HCT116 (cell line): ENCODE data around the gene ING3. TPM values are rescaled to one million over a fixed set of nuclear protein-coding genes. Genes with fewer than 3 reads are reported as not detected.

Experiments used
- ATAC-seq: fragments of 200-7000 bp; cut with Tn5 transposase; 2 replicates; pipeline ENCODE4 v1.9.1; 2020; ENCODE audit warnings: mild to moderate bottlenecking, moderate library complexity
- BruUV-seq: library from RNA; stranded (reverse); fragments of 400-500 nt; replicated peaks from 2 replicates; lab custom pipeline; 2021; lab: Mats Ljungman, UMichigan
- CTCF ChIA-PET: fragments of 300-600 bp; sonication (Branson Sonifier 250); formaldehyde crosslinking; loops from one replicate; lab custom pipeline; 2021; ENCODE audit warnings: antibody characterized with exemption; lab: Charles Lee
- POLR2A ChIA-PET: fragments of 300-600, 350-600 bp; sonication (Branson Sonifier 250); formaldehyde crosslinking; loops from one replicate; lab custom pipeline; 2021; ENCODE audit warnings: antibody characterized with exemption; lab: Charles Lee
- RAD21 ChIA-PET, 2 experiments: fragments of 300-600 bp; sonication (Branson Sonifier 250); formaldehyde crosslinking; loops; one replicate each; lab custom pipeline; 2023; ENCODE audit warnings: low total read pairs in 2 of 2; ENCODE audit not compliant: uncharacterized antibody in 2 of 2, unreplicated experiment in 2 of 2, low non-redundant PET in 1 of 2; lab: Charles Lee
- DNase-seq: peaks from one replicate; pipeline ENCODE4 v3.0.0-alpha.2; 2010; ENCODE audit warnings: low read depth, low spot score
- H2AFZ ChIP-seq: fragments of 200-600 bp; shearing (Covaris generic), sonication (generic); 2 replicates; pipeline ENCODE4 v1.6.1; 2017; ENCODE audit warnings: low read depth, mixed run types, mixed read lengths, antibody characterized with exemption, low read length; ENCODE audit not compliant: poor library complexity, severe bottlenecking
- H3K27ac ChIP-seq: 2 replicates; pipeline ENCODE4 v1.5.1; 2012; ENCODE audit warnings: low read depth, low read length
- H3K27me3 ChIP-seq: fragments of 200-600 bp; sonication (generic); 2 replicates; pipeline ENCODE4 v1.6.1; 2016; ENCODE audit warnings: mixed run types, low read length, mixed read lengths; ENCODE audit not compliant: insufficient read depth
- H3K36me3 ChIP-seq, 2 experiments: fragments of 200-500 bp in 1 of 2; fragments of 200-600 bp in 1 of 2; sonication (Bioruptor generic) in 1 of 2; sonication (generic) in 1 of 2; 2 replicates each; pipeline versions ENCODE4 v1.5.1 to v1.6.1; 2014 to 2016; ENCODE audit warnings: low read length in 2 of 2, inconsistent platforms in 1 of 2, mixed read lengths in 1 of 2, mixed run types in 1 of 2; ENCODE audit not compliant: insufficient read depth in 2 of 2, control insufficient read depth in 1 of 2
- H3K4me1 ChIP-seq, 2 experiments: fragments of 200-600 bp in 1 of 2; sonication (generic) in 1 of 2; 2 replicates each; pipeline versions ENCODE4 v1.5.1 to v1.6.1; 2012 to 2017; ENCODE audit warnings: low read length in 2 of 2, inconsistent platforms in 1 of 2, mild to moderate bottlenecking in 1 of 2, mixed read lengths in 1 of 2, mixed run types in 1 of 2, moderate library complexity in 1 of 2; ENCODE audit not compliant: insufficient read depth in 2 of 2, control insufficient read depth in 1 of 2
- H3K4me2 ChIP-seq: fragments of 200-600 bp; sonication (generic); 2 replicates; pipeline ENCODE4 v1.6.1; 2017; ENCODE audit warnings: mixed run types, low read length, mixed read lengths
- H3K4me3 ChIP-seq, 2 experiments: fragments of 200-600 bp in 1 of 2; sonication (generic) in 1 of 2; replicated peaks in 1 of 2; 2 replicates each; pipeline ENCODE4 v1.5.1; 2011 to 2016; ENCODE audit warnings: low read length in 2 of 2, control low read depth in 1 of 2, low read depth in 1 of 2, mild to moderate bottlenecking in 1 of 2, mixed read lengths in 1 of 2, mixed run types in 1 of 2
- H3K79me2 ChIP-seq: fragments of 200-600 bp; sonication (generic); 2 replicates; pipeline ENCODE4 v1.6.1; 2017; ENCODE audit warnings: mild to moderate bottlenecking, mixed run types, low read length, moderate library complexity, mixed read lengths; ENCODE audit not compliant: insufficient read depth
- H3K9ac ChIP-seq: fragments of 200-600 bp; sonication (generic); 2 replicates; pipeline ENCODE4 v1.6.1; 2016; ENCODE audit warnings: low read length, mixed read lengths
- H3K9me2 ChIP-seq: fragments of 200-600 bp; sonication (generic), shearing (Covaris generic); 2 replicates; pipeline ENCODE4 v1.6.1; 2017; ENCODE audit warnings: mixed run types, mild to moderate bottlenecking, moderate library complexity; ENCODE audit not compliant: insufficient read depth
- H3K9me3 ChIP-seq, 2 experiments: fragments of 200-500 bp in 1 of 2; fragments of 200-600 bp in 1 of 2; sonication (Bioruptor generic) in 1 of 2; sonication (generic) in 1 of 2; 2 replicates each; pipeline ENCODE4 v1.6.1; 2014 to 2017; ENCODE audit warnings: low read length in 2 of 2, mixed read lengths in 2 of 2, inconsistent platforms in 1 of 2, low read depth in 1 of 2, mild to moderate bottlenecking in 1 of 2, mixed run types in 1 of 2, moderate library complexity in 1 of 2; ENCODE audit not compliant: control insufficient read depth in 1 of 2, insufficient read depth in 1 of 2
- H4K20me1 ChIP-seq: fragments of 200-600 bp; sonication (generic), shearing (Covaris generic); 2 replicates; pipeline ENCODE4 v1.6.1; 2017; ENCODE audit warnings: mixed run types, mild to moderate bottlenecking, moderate library complexity; ENCODE audit not compliant: insufficient read depth
- EGR1 ChIP-seq: IDR thresholded peaks from 2 replicates; pipeline ENCODE4 v1.6.1; 2012; ENCODE audit warnings: low read depth
- FOSL1 ChIP-seq: IDR thresholded peaks from 2 replicates; pipeline ENCODE4 v1.6.1; 2012; ENCODE audit warnings: low read depth
- JUND ChIP-seq: IDR thresholded peaks from 2 replicates; pipeline ENCODE4 v1.6.1; 2012
- RAD21 ChIP-seq: IDR thresholded peaks from 2 replicates; pipeline ENCODE4 v1.6.1; 2012; ENCODE audit warnings: low read depth, mild to moderate bottlenecking
- SIN3A ChIP-seq: IDR thresholded peaks from 2 replicates; pipeline ENCODE4 v1.6.1; 2012; ENCODE audit warnings: low read depth
- SP1 ChIP-seq: IDR thresholded peaks from 2 replicates; pipeline ENCODE4 v1.6.1; 2012; ENCODE audit warnings: low read depth
- YY1 ChIP-seq: IDR thresholded peaks from 2 replicates; pipeline ENCODE4 v1.6.1; 2011; ENCODE audit warnings: low read length, low read depth, moderate library complexity, mild to moderate bottlenecking; ENCODE audit not compliant: insufficient replicate concordance; ENCODE audit errors: extremely low read depth
- ZFX ChIP-seq: fragments of 450-650 bp; IDR thresholded peaks from 2 replicates; pipeline ENCODE4 v1.6.1; 2017
- intact Hi-C: fragments of 100-400 bp; cut with micrococcal nuclease; formaldehyde crosslinking; loops from 2 replicates; pipeline ENCODE4 v1.10.0; 2022
- total RNA-seq: library from RNA; stranded (reverse); gene quantifications from one replicate; pipeline ENCODE4 v1.2.1, GENCODE V29; 2021; ENCODE audit not compliant: unreplicated experiment
- TF ChIP-seq, protein P1 (sequence below): IDR thresholded peaks from 2 replicates; pipeline ENCODE4 v1.6.1; 2012
- TF ChIP-seq, protein P2 (sequence below): IDR thresholded peaks from 2 replicates; pipeline ENCODE4 v1.6.1; 2012; ENCODE audit warnings: low read depth
- TF ChIP-seq, protein P3 (sequence below): IDR thresholded peaks from 2 replicates; pipeline ENCODE4 v1.6.1; 2012
- TF ChIP-seq, protein P4 (sequence below): IDR thresholded peaks from 2 replicates; pipeline ENCODE4 v1.6.1; 2011; ENCODE audit warnings: mild to moderate bottlenecking, low read length, moderate library complexity; ENCODE audit not compliant: insufficient replicate concordance; ENCODE audit errors: extremely low read depth

Gene ING3
- total RNA-seq, 1 experiment from 2014 or later: 16.2 TPM

DNA sequence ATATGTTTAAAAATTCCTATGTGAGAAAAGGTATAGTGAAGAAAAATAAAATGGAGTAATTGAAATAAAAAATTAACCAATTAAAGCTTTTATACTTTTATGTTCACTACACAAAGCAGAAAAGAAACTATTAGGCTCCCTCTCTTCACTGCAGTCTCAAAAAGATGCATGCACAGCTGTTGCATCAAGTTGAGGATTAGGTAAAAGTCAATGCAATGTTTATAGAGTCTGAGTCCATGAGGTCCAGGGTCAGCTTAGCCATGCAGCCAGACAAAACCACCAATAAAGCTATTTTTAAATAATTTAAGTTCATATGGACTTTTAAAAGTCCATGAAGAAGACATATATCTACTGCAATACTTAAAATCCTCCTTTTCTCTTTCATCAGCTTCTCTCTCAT is 31.1 kb upstream of the ING3 start:
- intact Hi-C loops: no loop called here
- H3K4me2 ChIP-seq: no peak overlapping the region
- H2AFZ ChIP-seq: no peak overlapping the region
- no peaks in the 10 kb centered on the region for H3K36me3 ChIP-seq
- TF ChIP-seq, protein P1, sequence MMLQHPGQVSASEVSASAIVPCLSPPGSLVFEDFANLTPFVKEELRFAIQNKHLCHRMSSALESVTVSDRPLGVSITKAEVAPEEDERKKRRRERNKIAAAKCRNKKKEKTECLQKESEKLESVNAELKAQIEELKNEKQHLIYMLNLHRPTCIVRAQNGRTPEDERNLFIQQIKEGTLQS: no peak
- no peak for TF ChIP-seq SP1
- no peak for TF ChIP-seq EGR1
- no peak for TF ChIP-seq RAD21
- no peak for TF ChIP-seq JUND
- TF ChIP-seq ZFX: no peak
- TF ChIP-seq, protein P2, sequence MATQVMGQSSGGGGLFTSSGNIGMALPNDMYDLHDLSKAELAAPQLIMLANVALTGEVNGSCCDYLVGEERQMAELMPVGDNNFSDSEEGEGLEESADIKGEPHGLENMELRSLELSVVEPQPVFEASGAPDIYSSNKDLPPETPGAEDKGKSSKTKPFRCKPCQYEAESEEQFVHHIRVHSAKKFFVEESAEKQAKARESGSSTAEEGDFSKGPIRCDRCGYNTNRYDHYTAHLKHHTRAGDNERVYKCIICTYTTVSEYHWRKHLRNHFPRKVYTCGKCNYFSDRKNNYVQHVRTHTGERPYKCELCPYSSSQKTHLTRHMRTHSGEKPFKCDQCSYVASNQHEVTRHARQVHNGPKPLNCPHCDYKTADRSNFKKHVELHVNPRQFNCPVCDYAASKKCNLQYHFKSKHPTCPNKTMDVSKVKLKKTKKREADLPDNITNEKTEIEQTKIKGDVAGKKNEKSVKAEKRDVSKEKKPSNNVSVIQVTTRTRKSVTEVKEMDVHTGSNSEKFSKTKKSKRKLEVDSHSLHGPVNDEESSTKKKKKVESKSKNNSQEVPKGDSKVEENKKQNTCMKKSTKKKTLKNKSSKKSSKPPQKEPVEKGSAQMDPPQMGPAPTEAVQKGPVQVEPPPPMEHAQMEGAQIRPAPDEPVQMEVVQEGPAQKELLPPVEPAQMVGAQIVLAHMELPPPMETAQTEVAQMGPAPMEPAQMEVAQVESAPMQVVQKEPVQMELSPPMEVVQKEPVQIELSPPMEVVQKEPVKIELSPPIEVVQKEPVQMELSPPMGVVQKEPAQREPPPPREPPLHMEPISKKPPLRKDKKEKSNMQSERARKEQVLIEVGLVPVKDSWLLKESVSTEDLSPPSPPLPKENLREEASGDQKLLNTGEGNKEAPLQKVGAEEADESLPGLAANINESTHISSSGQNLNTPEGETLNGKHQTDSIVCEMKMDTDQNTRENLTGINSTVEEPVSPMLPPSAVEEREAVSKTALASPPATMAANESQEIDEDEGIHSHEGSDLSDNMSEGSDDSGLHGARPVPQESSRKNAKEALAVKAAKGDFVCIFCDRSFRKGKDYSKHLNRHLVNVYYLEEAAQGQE: no peak
- no peak for TF ChIP-seq FOSL1
- TF ChIP-seq SIN3A: no peak
- TF ChIP-seq, protein P3, sequence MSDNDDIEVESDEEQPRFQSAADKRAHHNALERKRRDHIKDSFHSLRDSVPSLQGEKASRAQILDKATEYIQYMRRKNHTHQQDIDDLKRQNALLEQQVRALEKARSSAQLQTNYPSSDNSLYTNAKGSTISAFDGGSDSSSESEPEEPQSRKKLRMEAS: no peak
- TF ChIP-seq YY1: no peak
- TF ChIP-seq, protein P4, sequence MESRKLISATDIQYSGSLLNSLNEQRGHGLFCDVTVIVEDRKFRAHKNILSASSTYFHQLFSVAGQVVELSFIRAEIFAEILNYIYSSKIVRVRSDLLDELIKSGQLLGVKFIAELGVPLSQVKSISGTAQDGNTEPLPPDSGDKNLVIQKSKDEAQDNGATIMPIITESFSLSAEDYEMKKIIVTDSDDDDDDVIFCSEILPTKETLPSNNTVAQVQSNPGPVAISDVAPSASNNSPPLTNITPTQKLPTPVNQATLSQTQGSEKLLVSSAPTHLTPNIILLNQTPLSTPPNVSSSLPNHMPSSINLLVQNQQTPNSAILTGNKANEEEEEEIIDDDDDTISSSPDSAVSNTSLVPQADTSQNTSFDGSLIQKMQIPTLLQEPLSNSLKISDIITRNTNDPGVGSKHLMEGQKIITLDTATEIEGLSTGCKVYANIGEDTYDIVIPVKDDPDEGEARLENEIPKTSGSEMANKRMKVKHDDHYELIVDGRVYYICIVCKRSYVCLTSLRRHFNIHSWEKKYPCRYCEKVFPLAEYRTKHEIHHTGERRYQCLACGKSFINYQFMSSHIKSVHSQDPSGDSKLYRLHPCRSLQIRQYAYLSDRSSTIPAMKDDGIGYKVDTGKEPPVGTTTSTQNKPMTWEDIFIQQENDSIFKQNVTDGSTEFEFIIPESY: no peak
- no peak overlapping the region for H3K9ac ChIP-seq
- no peak overlapping the region for H3K27ac ChIP-seq
- POLR2A ChIA-PET: no interaction called here
- no peaks in the 10 kb centered on the region for H4K20me1 ChIP-seq
- BruUV-seq: no TSS peak
- RAD21 ChIA-PET: no interaction called here
- no peaks in the 10 kb centered on the region for H3K79me2 ChIP-seq
- ATAC-seq (no peak), DNase-seq (no peak)
- H3K4me1 ChIP-seq: no peaks in the 10 kb centered on the region
- no peaks in the 10 kb centered on the region for H3K9me2 ChIP-seq
- no peaks in the 10 kb centered on the region for H3K9me3 ChIP-seq
- H3K4me3 ChIP-seq: no peak overlapping the region
- no peaks in the 10 kb centered on the region for H3K27me3 ChIP-seq
- CTCF ChIA-PET: interaction anchor here (0.8 kb wide), 1 partner anchor 127 kb away, joined by 3 read pairs; no protein-coding TSS in a partner anchor
